HepG2 (cell line): ENCODE results near the gene TESK1. TPM values are rescaled to one million over a fixed set of nuclear protein-coding genes. Genes with fewer than 3 reads are reported as not detected.
A peak's percentile ranks its signal among the peaks of the same experiment; 100 is the strongest.

Experiments
- HHEX ChIP-seq: IDR thresholded peaks from 2 replicates; pipeline ENCODE4 v1.6.1; 2016; ENCODE audit warnings: control low read depth
- JARID2 ChIP-seq: sonication (generic); formaldehyde crosslinking; IDR thresholded peaks from 2 replicates; pipeline ENCODE4 v1.8.1; 2023; ENCODE audit warnings: missing genetic modification reagents, inconsistent platforms; ENCODE audit not compliant: insufficient replicate concordance
- MAFF ChIP-seq: IDR thresholded peaks from 2 replicates; pipeline ENCODE4 v1.6.1; 2011; ENCODE audit warnings: low read depth, low read length, improper control_type of control experiment
- MIER2 ChIP-seq: IDR thresholded peaks from 2 replicates; pipeline ENCODE4 v1.6.1; 2016; ENCODE audit warnings: missing biosample characterization, missing genetic modification reagents
- NCOA2 ChIP-seq: sonication (generic); formaldehyde crosslinking; IDR thresholded peaks from 2 replicates; pipeline ENCODE4 v1.8.0; 2022; ENCODE audit warnings: inconsistent platforms
- NCOR1 ChIP-seq: fragments of 200-600 bp; sonication (generic); IDR thresholded peaks from 2 replicates; pipeline ENCODE4 v1.7.0; 2017; ENCODE audit warnings: antibody characterized with exemption, low read length, borderline replicate concordance
- NFYB ChIP-seq: sonication (generic); formaldehyde crosslinking; IDR thresholded peaks from 2 replicates; pipeline ENCODE4 v1.4.0; 2020; ENCODE audit warnings: missing genetic modification reagents
- RXRA ChIP-seq: sonication (generic); formaldehyde crosslinking; IDR thresholded peaks from 2 replicates; pipeline ENCODE4 v1.5.1; 2020; ENCODE audit warnings: missing genetic modification reagents
- SYNCRIP ChIP-seq: fragments of 200-400 bp; formaldehyde crosslinking; IDR thresholded peaks from 2 replicates; pipeline ENCODE4 v1.6.1; 2018; ENCODE audit warnings: mild to moderate bottlenecking, low read depth, low read length; ENCODE audit not compliant: insufficient read depth
- WIZ ChIP-seq: sonication (generic); formaldehyde crosslinking; IDR thresholded peaks from 2 replicates; pipeline ENCODE4 v1.5.1; 2020; ENCODE audit warnings: mild to moderate bottlenecking, missing genetic modification reagents
- ZNF12 ChIP-seq: sonication (generic); formaldehyde crosslinking; IDR thresholded peaks from 2 replicates; pipeline ENCODE4 v1.5.0; 2020; ENCODE audit warnings: missing genetic modification reagents
- ZNF256 ChIP-seq: sonication (generic); formaldehyde crosslinking; conservative IDR thresholded peaks from 2 replicates; pipeline ENCODE4 v1.4.0; 2020; ENCODE audit warnings: missing genetic modification reagents
- ZNF264 ChIP-seq: sonication (generic); formaldehyde crosslinking; IDR thresholded peaks from 2 replicates; pipeline ENCODE4 v1.4.0; 2020; ENCODE audit warnings: missing genetic modification reagents
- ZNF446 ChIP-seq: sonication (generic); formaldehyde crosslinking; IDR thresholded peaks from 2 replicates; pipeline ENCODE4 v1.5.0; 2020; ENCODE audit warnings: mild to moderate bottlenecking, missing genetic modification reagents
- ZNF569 ChIP-seq: sonication (generic); formaldehyde crosslinking; IDR thresholded peaks from 2 replicates; pipeline ENCODE4 v1.5.0; 2020; ENCODE audit warnings: mild to moderate bottlenecking, missing genetic modification reagents, moderate library complexity, borderline replicate concordance
- ZNF605 ChIP-seq: sonication (generic); formaldehyde crosslinking; IDR thresholded peaks from 2 replicates; pipeline ENCODE4 v1.8.0; 2022; ENCODE audit warnings: mild to moderate bottlenecking, missing genetic modification reagents
- ZNF747 ChIP-seq: sonication (generic); formaldehyde crosslinking; IDR thresholded peaks from 2 replicates; pipeline ENCODE4 v1.8.1; 2023; ENCODE audit warnings: missing genetic modification reagents, mild to moderate bottlenecking, borderline replicate concordance
- ZNF749 ChIP-seq: sonication (generic); formaldehyde crosslinking; IDR thresholded peaks from 2 replicates; pipeline ENCODE4 v1.8.0; 2022; ENCODE audit warnings: mild to moderate bottlenecking, missing genetic modification reagents, moderate library complexity, borderline replicate concordance
- ZNF766 ChIP-seq: sonication (generic); formaldehyde crosslinking; IDR thresholded peaks from 2 replicates; pipeline ENCODE4 v1.5.0; 2020; ENCODE audit warnings: missing genetic modification reagents, borderline replicate concordance
- ZNF773 ChIP-seq: sonication (generic); formaldehyde crosslinking; IDR thresholded peaks from 2 replicates; pipeline ENCODE4 v1.4.0; 2020; ENCODE audit warnings: missing genetic modification reagents, borderline replicate concordance
- polyA plus RNA-seq, 8 experiments: library from polyadenylated mRNA; depleted of rRNA in 3 of 8; stranded (reverse) in 7 of 8; unstranded in 1 of 8; fragments of >200 nt; fragmentation: Illumina TruSeq in 4 of 8; extraction: Trizol in 4 of 8; gene quantifications; 2 replicates each; pipeline versions ENCODE4 v1.2.1 to v1.2.3, GENCODE V29; 2011 to 2016; ENCODE audit warnings: low read depth in 4 of 8, missing spikeins in 1 of 8, mixed read lengths in 1 of 8; ENCODE audit not compliant: insufficient read depth in 1 of 8
- total RNA-seq, 5 experiments: library from RNA; depleted of rRNA; stranded (reverse); fragments of >200 nt; fragmentation: Illumina TruSeq; extraction: Trizol; gene quantifications; 2 replicates each; pipeline ENCODE4 v1.2.3, GENCODE V29; 2016; ENCODE audit warnings: low read depth in 1 of 5
- TF ChIP-seq, protein P1 (sequence below): sonication (generic); formaldehyde crosslinking; IDR thresholded peaks from 2 replicates; pipeline ENCODE4 v1.5.0; 2020; ENCODE audit warnings: mild to moderate bottlenecking, missing genetic modification reagents
- TF ChIP-seq, protein P2 (sequence below): fragments of 450-650 bp; IDR thresholded peaks from 2 replicates; pipeline ENCODE4 v1.6.1; 2017; ENCODE audit warnings: mild to moderate bottlenecking
- TF ChIP-seq, protein P3 (sequence below): sonication (generic); formaldehyde crosslinking; IDR thresholded peaks from 2 replicates; pipeline ENCODE4 v1.5.0; 2020; ENCODE audit warnings: mild to moderate bottlenecking, missing genetic modification reagents
- TF ChIP-seq, protein P4 (sequence below): IDR thresholded peaks from 2 replicates; pipeline ENCODE4 v1.6.1; 2016; ENCODE audit warnings: missing compliant biosample characterization, missing genetic modification reagents, borderline replicate concordance

TESK1 gene
- total and polyA plus RNA-seq, 2 of the 13 experiments (the other 11 are each of a cell fraction or from before 2014, with no cell fraction given): 7.3 to 13.6 TPM

DNA sequence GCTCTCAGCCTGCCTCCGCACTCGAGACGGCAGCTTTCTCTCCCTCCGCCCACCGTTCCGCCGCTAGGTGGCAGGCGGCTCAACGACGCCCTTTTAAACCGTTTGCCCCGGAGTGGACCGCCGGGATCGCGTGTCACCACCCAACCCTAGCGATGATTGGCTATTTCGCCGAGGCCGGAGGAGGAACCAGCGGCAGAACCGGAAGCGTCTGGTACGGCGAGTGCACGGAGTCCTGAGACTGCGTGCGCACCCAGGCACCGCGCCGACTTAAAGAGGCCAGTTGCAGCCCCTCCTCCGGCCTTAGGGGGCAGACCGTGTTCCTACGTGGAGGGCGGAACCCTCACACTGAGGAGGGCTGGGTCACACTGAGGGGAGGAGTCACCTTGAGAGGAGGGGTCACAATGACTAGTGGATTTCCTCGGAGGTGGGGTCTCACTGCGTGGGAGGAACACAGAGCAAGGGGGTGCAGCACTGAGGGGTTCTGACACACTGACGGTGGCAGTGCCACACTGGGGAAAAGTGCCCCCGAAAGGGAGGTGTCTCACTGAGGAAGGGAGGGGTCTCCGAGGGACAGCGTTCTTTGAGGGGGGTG lies 980 bp upstream of the TESK1 start (continued):
- TF ChIP-seq ZNF264 (CRISPR knock-in tag) (peak; percentile 62; the same call in 1 of the 2 replicates), NCOR1 (no peak), MIER2 (no peak; the same call in 1 of the 2 replicates), HHEX (CRISPR knock-in tag) (no peak), ZNF569 (no peak), ZNF12 (CRISPR knock-in tag) (no peak), WIZ (CRISPR knock-in tag) (no peak), RXRA (CRISPR knock-in tag) (peak; percentile 52; the same call in 1 of the 2 replicates), JARID2 (CRISPR knock-in tag) (no peak), ZNF766 (CRISPR knock-in tag) (peak; percentile 68; the same call in 1 of the 2 replicates), ZNF605 (CRISPR knock-in tag) (no peak), ZNF773 (CRISPR knock-in tag) (no peak), ZNF747 (CRISPR knock-in tag) (no peak), ZNF749 (CRISPR knock-in tag) (no peak), ZNF256 (CRISPR knock-in tag) (no peak), ZNF446 (CRISPR knock-in tag) (peak; percentile 69; the same call in 1 of the 2 replicates), NCOA2 (CRISPR knock-in tag) (0 out of 2 replicates have a peak, but pooled peaks have one; percentile 62), MAFF (no peak), SYNCRIP (no peak), NFYB (CRISPR knock-in tag) (peak; percentile 84)
- TF ChIP-seq, protein P1, sequence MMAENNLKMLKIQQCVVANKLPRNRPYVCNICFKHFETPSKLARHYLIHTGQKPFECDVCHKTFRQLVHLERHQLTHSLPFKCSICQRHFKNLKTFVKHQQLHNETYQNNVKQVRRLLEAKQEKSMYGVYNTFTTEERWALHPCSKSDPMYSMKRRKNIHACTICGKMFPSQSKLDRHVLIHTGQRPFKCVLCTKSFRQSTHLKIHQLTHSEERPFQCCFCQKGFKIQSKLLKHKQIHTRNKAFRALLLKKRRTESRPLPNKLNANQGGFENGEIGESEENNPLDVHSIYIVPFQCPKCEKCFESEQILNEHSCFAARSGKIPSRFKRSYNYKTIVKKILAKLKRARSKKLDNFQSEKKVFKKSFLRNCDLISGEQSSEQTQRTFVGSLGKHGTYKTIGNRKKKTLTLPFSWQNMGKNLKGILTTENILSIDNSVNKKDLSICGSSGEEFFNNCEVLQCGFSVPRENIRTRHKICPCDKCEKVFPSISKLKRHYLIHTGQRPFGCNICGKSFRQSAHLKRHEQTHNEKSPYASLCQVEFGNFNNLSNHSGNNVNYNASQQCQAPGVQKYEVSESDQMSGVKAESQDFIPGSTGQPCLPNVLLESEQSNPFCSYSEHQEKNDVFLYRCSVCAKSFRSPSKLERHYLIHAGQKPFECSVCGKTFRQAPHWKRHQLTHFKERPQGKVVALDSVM (CRISPR knock-in tag): peak; percentile 73
- TF ChIP-seq, protein P2, sequence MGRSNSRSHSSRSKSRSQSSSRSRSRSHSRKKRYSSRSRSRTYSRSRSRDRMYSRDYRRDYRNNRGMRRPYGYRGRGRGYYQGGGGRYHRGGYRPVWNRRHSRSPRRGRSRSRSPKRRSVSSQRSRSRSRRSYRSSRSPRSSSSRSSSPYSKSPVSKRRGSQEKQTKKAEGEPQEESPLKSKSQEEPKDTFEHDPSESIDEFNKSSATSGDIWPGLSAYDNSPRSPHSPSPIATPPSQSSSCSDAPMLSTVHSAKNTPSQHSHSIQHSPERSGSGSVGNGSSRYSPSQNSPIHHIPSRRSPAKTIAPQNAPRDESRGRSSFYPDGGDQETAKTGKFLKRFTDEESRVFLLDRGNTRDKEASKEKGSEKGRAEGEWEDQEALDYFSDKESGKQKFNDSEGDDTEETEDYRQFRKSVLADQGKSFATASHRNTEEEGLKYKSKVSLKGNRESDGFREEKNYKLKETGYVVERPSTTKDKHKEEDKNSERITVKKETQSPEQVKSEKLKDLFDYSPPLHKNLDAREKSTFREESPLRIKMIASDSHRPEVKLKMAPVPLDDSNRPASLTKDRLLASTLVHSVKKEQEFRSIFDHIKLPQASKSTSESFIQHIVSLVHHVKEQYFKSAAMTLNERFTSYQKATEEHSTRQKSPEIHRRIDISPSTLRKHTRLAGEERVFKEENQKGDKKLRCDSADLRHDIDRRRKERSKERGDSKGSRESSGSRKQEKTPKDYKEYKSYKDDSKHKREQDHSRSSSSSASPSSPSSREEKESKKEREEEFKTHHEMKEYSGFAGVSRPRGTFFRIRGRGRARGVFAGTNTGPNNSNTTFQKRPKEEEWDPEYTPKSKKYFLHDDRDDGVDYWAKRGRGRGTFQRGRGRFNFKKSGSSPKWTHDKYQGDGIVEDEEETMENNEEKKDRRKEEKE: no peak
- TF ChIP-seq, protein P3, sequence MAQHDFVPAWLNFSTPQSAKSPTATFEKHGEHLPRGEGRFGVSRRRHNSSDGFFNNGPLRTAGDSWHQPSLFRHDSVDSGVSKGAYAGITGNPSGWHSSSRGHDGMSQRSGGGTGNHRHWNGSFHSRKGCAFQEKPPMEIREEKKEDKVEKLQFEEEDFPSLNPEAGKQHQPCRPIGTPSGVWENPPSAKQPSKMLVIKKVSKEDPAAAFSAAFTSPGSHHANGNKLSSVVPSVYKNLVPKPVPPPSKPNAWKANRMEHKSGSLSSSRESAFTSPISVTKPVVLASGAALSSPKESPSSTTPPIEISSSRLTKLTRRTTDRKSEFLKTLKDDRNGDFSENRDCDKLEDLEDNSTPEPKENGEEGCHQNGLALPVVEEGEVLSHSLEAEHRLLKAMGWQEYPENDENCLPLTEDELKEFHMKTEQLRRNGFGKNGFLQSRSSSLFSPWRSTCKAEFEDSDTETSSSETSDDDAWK (CRISPR knock-in tag): no peak
- TF ChIP-seq, protein P4, sequence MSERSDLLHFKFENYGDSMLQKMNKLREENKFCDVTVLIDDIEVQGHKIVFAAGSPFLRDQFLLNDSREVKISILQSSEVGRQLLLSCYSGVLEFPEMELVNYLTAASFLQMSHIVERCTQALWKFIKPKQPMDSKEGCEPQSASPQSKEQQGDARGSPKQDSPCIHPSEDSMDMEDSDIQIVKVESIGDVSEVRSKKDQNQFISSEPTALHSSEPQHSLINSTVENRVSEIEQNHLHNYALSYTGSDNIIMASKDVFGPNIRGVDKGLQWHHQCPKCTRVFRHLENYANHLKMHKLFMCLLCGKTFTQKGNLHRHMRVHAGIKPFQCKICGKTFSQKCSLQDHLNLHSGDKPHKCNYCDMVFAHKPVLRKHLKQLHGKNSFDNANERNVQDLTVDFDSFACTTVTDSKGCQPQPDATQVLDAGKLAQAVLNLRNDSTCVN (CRISPR knock-in tag): peak; percentile 74
